Medulla oblongata (tissue), 1 donor: ENCODE results near the gene NDUFS8.
"Not testable (repeated sequence)": the region's sequence is repeated elsewhere in the genome, so short reads cannot be mapped to it uniquely, and the experiment has no call there.

Experiments
- DNase-seq: peaks from one replicate; pipeline ENCODE4 v3.0.0-alpha.2; 2015; ENCODE audit errors: extremely low spot score

The NDUFS8 gene

GRCh38 chr11:68030318-68031143, at the start of gene NDUFS8:
NDUFS8 (plus strand) TSS chr11:68030681; CDS start chr11:68032152, 1,471 bp downstream.
- DNase-seq, result peak; percentile 100

GRCh38 chr11:67981226-67981625, 49.3 kb upstream of the NDUFS8 start:
- DNase-seq, result not testable (repeated sequence)

GRCh38 chr11:67982255-67982857, 48.1 kb upstream of the NDUFS8 start:
- not testable (repeated sequence) for DNase-seq

- DNase-seq, result no peak
Observed at GRCh38 chr11:67983951-67984350, 46.5 kb upstream of the NDUFS8 start.

GRCh38 chr11:67985302-67985701, 45.2 kb upstream of the NDUFS8 start:
- not testable (repeated sequence) for DNase-seq

GRCh38 chr11:67990546-67991346, 39.7 kb upstream of the NDUFS8 start:
- not testable (repeated sequence) for DNase-seq

GRCh38 chr11:67991347-67992121, 38.9 kb upstream of the NDUFS8 start:
- DNase-seq, result not testable (repeated sequence)

- not testable (repeated sequence) for DNase-seq
Observed at GRCh38 chr11:67993821-67994220, 36.7 kb upstream of the NDUFS8 start.

GRCh38 chr11:67994387-67994786, 36.1 kb upstream of the NDUFS8 start:
- not testable (repeated sequence) for DNase-seq

- not testable (repeated sequence) for DNase-seq
Observed at GRCh38 chr11:67995129-67995528, 35.4 kb upstream of the NDUFS8 start.

- not testable (repeated sequence) for DNase-seq
Observed at GRCh38 chr11:67995579-67995978, 34.9 kb upstream of the NDUFS8 start.

GRCh38 chr11:67996051-67996450, 34.4 kb upstream of the NDUFS8 start:
- no peak for DNase-seq

GRCh38 chr11:67996622-67997474, 33.6 kb upstream of the NDUFS8 start:
- no peak for DNase-seq

GRCh38 chr11:67997475-67997921, 33.0 kb upstream of the NDUFS8 start:
- no peak for DNase-seq

GRCh38 chr11:67998150-67999045, 32.1 kb upstream of the NDUFS8 start:
- DNase-seq, result no peak

GRCh38 chr11:67999201-67999629, 31.3 kb upstream of the NDUFS8 start:
- DNase-seq, result no peak

GRCh38 chr11:67999704-68000103, 30.8 kb upstream of the NDUFS8 start:
- no peak for DNase-seq

GRCh38 chr11:68002575-68002937, 27.9 kb upstream of the NDUFS8 start:
- DNase-seq, result peak; percentile 36
